HG02970 (cell line): ENCODE measurements around the gene SLC10A1.
"Not testable (repeated sequence)": the region's sequence is repeated elsewhere in the genome, so short reads cannot be mapped to it uniquely, and the experiment has no call there.

Experiments
- ATAC-seq: cut with Tn5 transposase; IDR thresholded peaks from one replicate; pipeline ENCODE4 v1.9.1; 2021; ENCODE audit warnings: mild to moderate bottlenecking, moderate library complexity, moderate number of reproducible peaks; ENCODE audit not compliant: unreplicated experiment, low FRiP score

Gene SLC10A1

GRCh38 chr14:69772082-69773017 is 24.7 kb downstream of the SLC10A1 start:
- ATAC-seq: no peak

DNA sequence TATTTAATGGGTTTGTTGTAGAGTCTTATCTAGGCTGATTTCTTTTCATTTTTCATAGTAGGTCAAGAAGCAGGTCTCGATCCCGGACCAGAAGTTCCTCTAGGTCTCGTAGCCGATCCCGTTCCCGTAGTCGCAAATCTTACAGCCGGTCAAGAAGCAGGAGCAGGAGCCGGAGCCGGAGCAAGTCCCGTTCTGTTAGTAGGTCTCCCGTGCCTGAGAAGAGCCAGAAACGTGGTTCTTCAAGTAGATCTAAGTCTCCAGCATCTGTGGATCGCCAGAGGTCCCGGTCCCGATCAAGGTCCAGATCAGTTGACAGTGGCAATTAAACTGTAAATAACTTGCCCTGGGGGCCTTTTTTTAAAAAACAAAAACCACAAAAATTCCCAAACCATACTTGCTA is 25.9 kb downstream of the SLC10A1 start:
- no peak for ATAC-seq

- ATAC-seq: no peak
Measured at GRCh38 chr14:69770559-69770958, 26.5 kb downstream of the SLC10A1 start.

DNA sequence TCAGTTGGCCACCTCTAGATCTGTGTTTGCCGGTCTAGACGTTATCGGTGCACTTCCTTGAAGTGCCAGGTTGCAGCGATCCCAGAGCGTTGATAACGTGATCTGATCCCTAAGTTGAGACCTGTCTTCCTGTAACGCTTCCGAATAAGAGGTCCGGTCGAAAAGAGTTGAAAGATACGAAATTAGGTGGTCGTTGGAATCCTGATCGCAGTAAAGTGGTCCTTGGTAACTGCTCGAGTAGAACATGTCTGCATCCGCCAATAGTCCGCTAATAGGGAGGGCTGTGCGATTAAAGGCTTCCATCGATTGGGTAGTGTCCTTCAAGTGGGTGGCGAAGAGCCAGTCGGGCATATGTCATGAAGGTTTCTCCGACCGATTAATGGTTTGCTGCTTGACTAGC is 27.4 kb downstream of the SLC10A1 start:
- ATAC-seq: no peak

DNA sequence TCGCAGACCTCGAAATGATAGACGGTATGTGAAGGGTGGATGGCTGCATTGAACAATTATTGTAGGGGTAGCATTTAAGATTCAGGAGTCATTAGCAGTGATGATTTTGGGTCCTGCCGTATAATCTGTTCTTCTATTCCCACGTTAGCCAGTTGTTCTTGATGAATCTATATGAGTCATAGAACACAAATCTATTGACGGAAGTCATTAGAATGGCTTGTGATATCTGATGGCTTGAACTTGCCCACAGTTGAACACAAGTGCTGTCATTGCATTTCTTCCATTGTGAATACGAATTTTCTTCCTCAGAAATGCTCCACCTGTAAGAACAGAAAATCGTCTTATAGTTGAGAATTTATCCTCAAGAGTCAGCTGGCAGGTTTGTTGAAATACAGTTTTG is 28.2 kb downstream of the SLC10A1 start:
- no peak for ATAC-seq

DNA sequence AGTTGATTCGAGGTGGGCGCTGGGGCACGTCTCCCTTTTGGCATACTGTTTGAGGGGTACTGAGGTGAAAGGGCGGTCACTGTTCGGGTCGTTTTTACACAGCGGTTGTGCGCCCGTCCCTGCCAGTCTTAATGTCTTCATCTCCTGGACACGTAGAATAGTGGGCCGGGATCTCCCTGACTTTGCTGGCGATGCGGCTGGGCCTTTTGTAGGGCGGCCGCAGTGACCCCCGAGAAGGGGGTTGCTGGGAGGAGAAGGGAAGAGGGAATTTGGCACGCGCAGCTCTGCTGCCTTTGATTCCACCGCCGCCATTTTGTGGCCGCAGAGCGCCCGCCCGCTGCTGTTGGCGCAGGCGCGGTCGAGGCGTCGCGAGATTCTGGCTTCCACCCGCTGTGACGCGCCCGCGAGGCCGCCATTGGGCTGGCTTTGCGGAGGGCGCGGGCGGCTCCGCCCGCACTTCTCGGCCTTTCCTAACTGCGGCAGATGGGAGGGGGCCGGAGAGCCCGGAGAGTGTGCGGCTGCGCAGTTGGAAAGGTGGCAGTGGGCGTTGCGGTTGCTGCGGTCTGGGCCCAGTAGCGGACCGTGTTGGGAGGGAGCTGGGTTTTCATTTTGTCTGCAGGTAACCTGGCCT is 29.6 kb downstream of the SLC10A1 start:
- peak; percentile 66 for ATAC-seq

- peak; percentile 83 for ATAC-seq
Measured at GRCh38 chr14:69766984-69767368, 30.1 kb downstream of the SLC10A1 start, which contains the start of gene SRSF5. Gene SRSF5, plus strand, starts transcription at chr14:69767142. Its CDS starts 1,015 bp downstream, at chr14:69768157.

DNA sequence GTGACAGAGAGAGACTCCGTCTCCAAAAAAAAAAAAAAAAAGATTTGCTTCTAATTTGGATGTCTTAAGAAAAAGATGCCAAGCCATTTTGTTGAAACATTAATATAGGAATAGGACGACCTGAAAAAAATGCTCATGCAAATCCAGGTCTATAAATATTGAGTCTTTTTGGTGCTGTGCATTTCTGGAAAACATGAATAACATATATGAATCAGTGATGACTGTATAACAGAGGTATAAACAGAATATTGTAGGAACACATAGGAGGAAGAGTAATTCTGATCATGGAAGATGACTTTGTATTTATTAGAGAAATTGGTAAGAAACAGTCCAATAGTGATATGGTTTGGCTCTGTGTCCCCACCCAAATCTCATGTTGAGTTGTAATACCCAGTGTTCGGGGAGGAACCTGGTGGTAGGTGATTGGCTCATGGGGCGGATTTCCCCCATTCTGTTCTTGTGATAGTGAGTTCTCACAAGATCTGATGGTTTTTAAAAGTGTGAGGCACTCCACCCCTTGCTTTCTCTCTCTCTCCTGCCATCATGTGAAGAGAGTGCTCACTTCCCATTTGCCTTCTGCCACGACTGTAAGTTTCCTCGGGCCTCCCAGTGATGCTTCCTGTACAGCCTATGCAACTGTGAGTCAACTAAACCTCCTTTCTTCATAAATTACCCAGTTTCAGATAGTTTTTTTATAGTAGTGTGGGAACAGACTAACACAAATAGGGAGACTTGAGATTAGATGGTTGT is 33.1 kb downstream of the SLC10A1 start:
- ATAC-seq: no peak

GRCh38 chr14:69760810-69761209 is 36.2 kb downstream of the SLC10A1 start:
- no peak for ATAC-seq

GRCh38 chr14:69756298-69756697 is 40.7 kb downstream of the SLC10A1 start:
- ATAC-seq: no peak

DNA sequence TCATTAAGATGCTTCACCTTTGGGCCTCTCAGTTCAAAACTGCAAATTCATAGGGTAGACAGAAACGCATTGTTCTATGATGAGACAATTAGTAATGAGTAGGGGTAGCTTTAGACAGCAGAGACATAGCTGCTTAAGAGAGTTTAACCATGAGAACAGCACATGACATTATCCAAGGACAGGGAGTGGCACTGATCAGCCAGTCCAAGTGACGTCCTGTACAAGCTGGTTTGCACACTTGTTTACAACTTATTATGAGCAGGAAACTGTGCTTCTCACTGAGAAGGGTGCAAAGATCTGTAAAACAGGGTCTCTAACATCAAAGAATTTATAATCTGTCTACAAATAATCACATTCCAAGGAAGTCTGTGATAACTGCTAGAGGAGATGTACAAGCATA is 41.3 kb downstream of the SLC10A1 start:
- ATAC-seq: no peak

DNA sequence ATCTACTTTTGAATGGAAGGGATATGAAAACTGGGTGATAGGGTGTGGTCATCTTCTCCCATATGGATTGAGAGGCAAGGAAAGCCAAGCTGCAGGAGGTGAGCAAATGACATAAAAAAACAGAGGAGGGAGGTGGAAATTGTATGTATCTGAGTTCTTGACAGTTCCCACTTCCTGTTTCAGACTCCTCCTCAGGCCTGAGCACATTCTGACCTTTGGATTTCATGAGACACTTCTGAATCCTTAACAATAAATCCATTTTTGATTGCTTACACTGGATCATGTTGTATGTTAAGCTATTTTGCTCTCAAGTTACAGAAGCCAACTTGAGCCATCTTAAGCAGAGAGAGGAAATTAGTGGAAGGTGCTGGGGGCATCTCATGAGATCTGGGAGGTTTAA is 41.7 kb downstream of the SLC10A1 start:
- ATAC-seq: no peak

GRCh38 chr14:69754487-69754886 is 42.6 kb downstream of the SLC10A1 start:
- no peak for ATAC-seq

DNA sequence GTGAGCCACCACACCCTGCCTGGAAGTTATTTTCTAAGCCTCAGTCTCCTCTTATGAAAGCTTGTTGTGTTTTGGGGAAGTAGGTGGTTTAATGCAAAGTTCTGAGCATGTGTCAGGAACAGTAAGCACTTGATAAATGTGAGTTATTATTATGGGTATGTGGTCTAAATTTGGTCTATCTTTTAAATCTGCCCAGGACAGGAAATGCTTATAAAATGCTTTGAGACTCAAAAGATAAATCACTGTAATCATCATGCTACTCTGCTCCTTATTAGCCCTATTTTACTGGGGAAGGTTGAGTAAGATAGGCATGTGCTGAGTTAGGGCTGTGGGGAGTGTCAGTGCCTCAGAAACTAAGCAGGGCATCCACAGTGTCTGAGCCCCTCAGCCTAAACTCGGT is 43.2 kb downstream of the SLC10A1 start:
- ATAC-seq: no peak

DNA sequence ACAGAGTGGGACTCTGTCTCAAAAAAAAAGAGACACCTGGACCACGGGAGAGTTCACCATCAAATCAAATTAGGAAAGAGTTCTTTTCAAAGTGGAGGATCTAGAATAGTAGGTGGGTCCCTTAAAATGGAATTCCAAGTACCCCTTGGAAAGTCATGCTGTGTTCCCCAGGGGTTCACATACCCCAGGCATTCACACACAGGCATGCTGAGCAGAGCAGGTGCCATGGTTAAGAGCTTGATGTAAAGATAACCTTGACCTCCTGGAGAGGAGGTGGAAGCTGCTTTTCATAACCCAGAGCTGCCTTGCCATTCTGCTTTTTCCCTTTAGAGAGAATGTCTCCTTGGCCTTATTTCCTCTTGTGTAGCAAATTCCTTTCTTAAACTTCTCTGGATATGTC is 44.3 kb downstream of the SLC10A1 start:
- no peak for ATAC-seq

- ATAC-seq: no peak
Measured at GRCh38 chr14:69750495-69750894, 46.5 kb downstream of the SLC10A1 start.

- ATAC-seq: no peak
Measured at GRCh38 chr14:69749956-69750355, 47.1 kb downstream of the SLC10A1 start.

DNA sequence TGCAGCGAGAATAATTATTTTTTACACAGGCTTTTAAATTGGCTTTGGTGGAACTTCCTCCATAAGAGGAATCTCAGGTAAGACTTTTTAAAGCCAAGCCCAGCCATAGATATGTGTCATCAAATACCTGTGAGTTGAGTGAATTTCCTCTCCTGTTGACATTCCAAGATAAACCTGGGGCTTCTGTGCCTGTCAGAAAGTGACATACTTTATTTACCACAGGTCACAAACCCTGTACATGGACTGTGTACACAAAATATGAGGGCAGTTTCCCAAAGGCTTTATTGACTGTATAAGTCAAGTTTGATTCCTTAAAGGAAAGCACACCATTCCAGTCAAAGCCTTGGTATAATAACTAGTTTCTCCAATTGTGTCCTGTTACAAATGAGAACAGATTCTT is 56.0 kb downstream of the SLC10A1 start:
- ATAC-seq: no peak

- not testable (repeated sequence) for ATAC-seq
Measured at GRCh38 chr14:69736405-69736804, 60.6 kb downstream of the SLC10A1 start.

- not testable (repeated sequence) for ATAC-seq
Measured at GRCh38 chr14:69731919-69732598, 65.0 kb downstream of the SLC10A1 start.
